ENCODE data around the gene MARK4.

DNA sequence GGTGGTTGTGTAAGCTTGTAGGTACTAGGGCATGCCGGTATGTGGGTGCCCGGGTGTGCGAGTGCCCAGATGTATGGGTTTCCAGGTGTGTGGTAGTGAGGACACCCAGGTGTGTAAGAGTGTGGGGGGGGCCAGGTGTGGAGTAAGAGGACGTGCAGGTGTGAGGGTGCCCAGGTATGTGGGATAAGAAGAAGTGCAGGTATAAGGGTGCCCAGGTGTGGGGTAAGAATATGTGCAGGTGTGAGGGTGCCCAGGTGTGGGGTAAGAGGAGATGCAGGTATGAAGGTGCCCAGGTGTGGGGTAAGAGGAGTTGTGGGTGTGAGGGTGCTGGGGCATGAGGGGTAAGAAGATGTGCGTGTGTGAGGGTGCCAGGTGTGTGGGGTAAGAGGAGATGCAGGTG is 14.3 kb downstream of the MARK4 start:
- TF ChIP-seq REST (IDR thresholded peaks at IDR 0.05; ENCODE audit: low read depth) (no peak), POLR2A (IDR thresholded peaks at IDR 0.05; ENCODE audit: borderline replicate concordance, extremely low read depth, insufficient read depth, insufficient read length) (no peak), POLR2AphosphoS5 (IDR thresholded peaks at IDR 0.05; ENCODE audit: low read depth, low read length) (no peak), CBX3 (IDR thresholded peaks at IDR 0.05; ENCODE audit: low read depth) (no peak), CTCF (IDR thresholded peaks at IDR 0.05 in 2 of 3, conservative IDR thresholded peaks at IDR 0.05 in 1 of 3; ENCODE audit: borderline replicate concordance in 1 of 3, insufficient read depth in 1 of 3, low read depth in 2 of 3, low read length in 2 of 3) (no peak), MAX (IDR thresholded peaks at IDR 0.05) (no peak), EGR1 (IDR thresholded peaks at IDR 0.05; ENCODE audit: low read depth) (no peak), SRF (IDR thresholded peaks at IDR 0.05; ENCODE audit: low read depth) (no peak)
